WI38 (cell line): ENCODE results near the gene OOEP.

Experiments used
- H3K4me3 ChIP-seq: 2 replicates; pipeline ENCODE4 v1.5.1; 2011; ENCODE audit warnings: low read depth, mild to moderate bottlenecking, control low read depth, low read length
- CTCF ChIP-seq: IDR thresholded peaks from 2 replicates; pipeline ENCODE4 v1.5.1; 2012; ENCODE audit warnings: low read depth, mild to moderate bottlenecking, control low read depth, low read length

OOEP gene

GRCh38 chr6:73369563-73369962, at the start of gene OOEP:
Gene OOEP (minus strand): TSS chr6:73369897. CDS start chr6:73369792, 105 bp downstream.
- no peak for TF ChIP-seq CTCF

GRCh38 chr6:73418081-73418741, 48.5 kb upstream of the OOEP start:
- H3K4me3 ChIP-seq: no peak overlapping the region
- no peak for TF ChIP-seq CTCF

More at GRCh38 chr6:73369563-73369962, at the start of gene OOEP:
- no peak within 1 kb of the TSS for H3K4me3 ChIP-seq

GRCh38 chr6:73413102-73413501, 43.4 kb upstream of the OOEP start:
- TF ChIP-seq CTCF: no peak
- H3K4me3 ChIP-seq: no peak overlapping the region

- TF ChIP-seq CTCF: no peak
- no peak overlapping the region for H3K4me3 ChIP-seq
These were observed 39.7 kb upstream of the OOEP start for GRCh38 chr6:73409395-73409794.

- H3K4me3 ChIP-seq: no peak overlapping the region
- TF ChIP-seq CTCF: no peak
These were observed 31.0 kb upstream of the OOEP start for GRCh38 chr6:73400656-73401055.

GRCh38 chr6:73395875-73396274, 26.2 kb upstream of the OOEP start:
- H3K4me3 ChIP-seq: no peak overlapping the region
- TF ChIP-seq CTCF: no peak

GRCh38 chr6:73394577-73395354, 25.1 kb upstream of the OOEP start, which contains the start of gene DDX43:
Gene DDX43 (plus strand): TSS chr6:73394828. CDS start chr6:73394906, 78 bp downstream.
- no peak for TF ChIP-seq CTCF
- no peak within 1 kb of the TSS for H3K4me3 ChIP-seq
